Measurements from ENCODE around the gene ARPP21. TPM values are rescaled to one million over a fixed set of nuclear protein-coding genes. Genes with fewer than 3 reads are reported as not detected.

ARPP21 gene
- total RNA-seq, 2 donors from 2014 or later: not detected

DNA sequence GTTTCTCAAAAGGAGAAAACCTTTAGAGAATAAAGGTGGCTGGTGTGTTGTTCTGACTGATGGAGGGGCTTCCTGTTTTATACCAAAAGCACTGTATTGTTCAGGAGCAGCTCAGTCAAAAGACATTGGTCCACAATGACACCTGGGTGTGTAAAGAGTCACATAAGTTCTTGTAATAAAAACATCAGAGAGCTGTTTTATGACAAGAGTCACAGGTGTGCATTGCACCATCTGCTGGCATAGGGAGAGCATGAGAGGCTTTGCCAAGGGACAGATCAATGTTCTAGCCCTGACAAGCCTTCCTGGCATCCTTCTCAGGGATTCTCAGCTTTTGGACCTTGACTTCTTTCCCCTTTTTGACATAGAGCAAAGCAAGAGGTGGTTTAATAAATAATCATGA is 20.4 kb downstream of the ARPP21 start:
- peaks cover 0 to 7% of the 10 kb centered on the region in 2 donors for H3K9me3 Mint-ChIP-seq
- H3K27ac Mint-ChIP-seq: no peak overlapping the region
- DNase-seq (ENCODE audit: low spot score in 2 of 2): no peak
- ATAC-seq: no peak
- H3K36me3 Mint-ChIP-seq: no peaks in the 10 kb centered on the region

DNA sequence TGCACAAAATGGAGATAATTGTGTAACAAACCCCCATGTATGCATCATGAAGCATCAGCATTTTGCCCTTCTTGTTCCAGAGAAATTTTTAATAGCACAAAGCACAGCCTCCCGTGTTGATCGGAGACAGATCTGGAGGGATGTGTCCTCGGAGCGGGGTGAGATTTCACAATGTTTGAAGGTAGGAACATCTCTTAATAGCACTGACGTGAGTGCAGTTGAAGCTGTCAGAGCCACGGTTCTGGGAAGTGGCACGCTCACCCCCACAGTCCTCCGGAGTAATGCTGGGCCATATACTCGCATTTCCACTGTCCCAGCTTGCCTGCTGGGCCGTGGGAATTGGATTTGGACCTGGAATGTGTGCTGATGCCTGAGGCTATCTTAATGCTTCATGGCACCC is 24.1 kb downstream of the ARPP21 start:
- DNase-seq (ENCODE audit: low spot score in 2 of 2): no peak
- H3K27ac Mint-ChIP-seq: no peak overlapping the region
- H3K9me3 Mint-ChIP-seq: peaks cover 0 to 7% of the 10 kb centered on the region in 2 donors
- no peak for ATAC-seq
- H3K36me3 Mint-ChIP-seq: no peaks in the 10 kb centered on the region

DNA sequence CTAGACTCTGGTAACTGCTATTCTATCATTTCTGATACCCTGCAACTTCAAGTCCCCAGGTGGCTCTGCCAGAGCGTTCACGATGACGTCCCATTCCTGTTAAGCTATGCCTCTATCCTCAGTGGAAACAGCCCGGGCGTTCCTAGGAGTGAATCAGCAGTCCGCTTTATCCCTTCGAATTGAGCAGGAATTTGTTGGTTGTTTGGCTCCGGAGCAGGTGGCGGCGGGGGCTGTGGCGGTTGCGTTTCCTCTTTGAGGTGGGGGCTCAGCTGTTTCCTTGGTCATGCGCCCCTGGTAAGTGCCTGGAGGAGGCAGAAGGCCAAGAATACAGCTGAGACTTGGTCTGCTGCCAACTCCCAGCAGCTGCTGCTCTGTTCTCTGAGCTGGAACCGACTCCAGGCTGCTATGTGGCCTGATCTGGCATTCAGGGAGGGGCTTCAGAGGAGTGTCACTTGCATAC is 25.2 kb downstream of the ARPP21 start:
- DNase-seq (ENCODE audit: low spot score in 2 of 2) (no peak), ATAC-seq (no peak)
- Mint-ChIP-seq H3K9me3 (peaks cover 0 to 7% of the 10 kb centered on the region in 2 donors), H3K36me3 (no peaks in the 10 kb centered on the region), H3K27ac (no peak overlapping the region)

DNA sequence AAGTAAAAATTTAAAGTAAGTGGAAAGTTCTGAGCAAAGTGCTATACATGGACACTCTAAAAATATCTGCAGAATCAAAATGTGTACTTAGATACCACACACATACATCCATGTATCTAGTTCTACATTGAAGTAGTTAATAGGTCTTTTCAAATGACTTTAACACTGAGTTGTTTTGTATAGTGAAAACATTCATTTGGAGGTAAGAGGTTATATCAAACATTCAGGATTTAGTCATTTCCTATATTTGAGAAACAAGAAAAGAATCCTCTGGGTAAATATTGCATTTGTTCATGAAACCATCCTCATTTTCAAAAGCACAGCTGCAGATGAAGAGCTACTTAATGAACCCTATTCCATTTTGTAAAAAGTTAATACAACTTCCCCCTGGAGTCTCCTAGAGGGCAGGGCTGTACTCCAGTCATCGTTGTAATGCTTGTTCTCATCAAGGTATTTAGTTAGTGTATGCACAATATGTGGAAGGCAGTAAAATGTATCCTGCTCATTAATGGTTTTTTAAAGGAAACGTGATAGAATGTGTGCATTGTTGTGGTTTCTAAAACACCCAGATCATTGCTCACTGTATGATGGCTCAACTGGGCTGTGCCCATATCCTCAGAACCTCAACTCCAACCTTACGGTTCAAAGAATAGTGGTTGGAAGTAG is 26.2 kb downstream of the ARPP21 start:
- peaks cover 0 to 7% of the 10 kb centered on the region in 2 donors for H3K9me3 Mint-ChIP-seq
- H3K27ac Mint-ChIP-seq: no peak overlapping the region
- no peak for DNase-seq (ENCODE audit: low spot score in 2 of 2)
- H3K36me3 Mint-ChIP-seq: no peaks in the 10 kb centered on the region
- ATAC-seq: no peak

DNA sequence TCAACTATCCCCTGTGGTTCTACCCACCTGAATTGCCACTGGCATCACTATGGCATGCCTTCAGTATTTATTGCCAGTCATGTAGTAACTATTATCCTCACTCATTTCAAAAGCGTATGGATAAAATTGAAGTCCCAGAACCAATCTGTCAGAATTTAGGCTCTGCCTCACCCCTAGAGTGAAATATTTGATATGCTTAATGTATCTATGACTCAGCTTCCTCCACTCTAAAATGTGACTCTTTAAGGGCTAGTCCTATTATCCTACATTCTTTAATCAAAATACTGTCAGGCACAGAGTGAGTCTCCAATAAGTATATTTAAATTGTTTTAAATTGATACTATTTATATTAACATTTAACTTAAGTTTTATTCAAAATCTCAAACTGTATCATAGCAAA is 27.6 kb downstream of the ARPP21 start:
- H3K36me3 Mint-ChIP-seq: no peaks in the 10 kb centered on the region
- ATAC-seq: no peak
- H3K9me3 Mint-ChIP-seq: peaks cover 0 to 7% of the 10 kb centered on the region in 2 donors
- no peak overlapping the region for H3K27ac Mint-ChIP-seq
- no peak for DNase-seq (ENCODE audit: low spot score in 2 of 2)

DNA sequence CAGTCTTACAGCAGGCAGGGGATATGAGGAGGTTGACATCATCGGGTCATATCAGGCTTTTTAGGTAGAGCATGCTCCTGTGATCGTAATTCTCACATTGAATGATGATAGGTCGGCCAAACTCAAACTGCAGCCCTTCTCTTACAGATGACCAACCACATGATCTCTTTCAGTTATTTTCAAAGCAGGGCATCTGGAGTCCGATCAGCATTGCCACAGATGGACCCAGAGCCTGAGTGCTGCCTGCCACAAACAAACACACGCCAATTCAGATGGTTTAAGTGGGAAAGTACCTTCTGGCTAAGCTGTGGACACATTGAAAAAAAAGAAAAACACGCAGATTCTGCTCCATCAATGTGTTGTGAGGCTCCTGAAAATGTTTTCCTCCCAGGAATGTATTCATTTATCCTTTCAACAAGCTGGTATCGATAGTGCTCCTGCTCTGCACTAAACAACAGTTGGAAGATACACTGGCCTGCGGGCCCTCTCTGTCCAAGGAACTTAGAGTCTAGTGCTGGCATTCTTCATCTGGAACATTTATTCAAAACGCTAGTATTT is 31.2 kb downstream of the ARPP21 start:
- no peak for ATAC-seq
- H3K36me3 Mint-ChIP-seq: no peaks in the 10 kb centered on the region
- H3K9me3 Mint-ChIP-seq: peaks cover 0 to 2% of the 10 kb centered on the region in 2 donors
- no peak overlapping the region for H3K27ac Mint-ChIP-seq
- DNase-seq (ENCODE audit: low spot score in 2 of 2): no peak

DNA sequence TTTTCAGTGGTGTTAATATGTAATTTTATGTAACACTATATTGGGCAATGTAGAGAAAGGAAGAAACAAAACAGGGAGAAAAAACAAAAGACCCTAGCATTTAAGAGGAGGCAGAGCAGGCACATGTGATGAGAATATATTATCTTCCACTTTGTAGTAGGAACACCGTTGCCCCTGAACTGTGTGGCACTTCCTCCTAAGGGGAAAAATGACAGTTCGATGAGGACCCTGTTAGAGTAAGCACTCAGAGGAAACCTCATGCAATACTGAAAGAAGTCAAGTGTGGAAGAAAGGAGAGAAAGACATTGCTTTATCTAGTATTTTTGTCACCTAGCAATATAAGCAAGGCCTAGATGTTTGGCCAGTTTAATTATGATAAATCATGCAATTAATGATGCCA is 32.2 kb downstream of the ARPP21 start:
- no peak for ATAC-seq
- DNase-seq (ENCODE audit: low spot score in 2 of 2): no peak
- no peaks in the 10 kb centered on the region for H3K36me3 Mint-ChIP-seq
- H3K27ac Mint-ChIP-seq: no peak overlapping the region
- peaks cover 0 to 5% of the 10 kb centered on the region in 2 donors for H3K9me3 Mint-ChIP-seq

DNA sequence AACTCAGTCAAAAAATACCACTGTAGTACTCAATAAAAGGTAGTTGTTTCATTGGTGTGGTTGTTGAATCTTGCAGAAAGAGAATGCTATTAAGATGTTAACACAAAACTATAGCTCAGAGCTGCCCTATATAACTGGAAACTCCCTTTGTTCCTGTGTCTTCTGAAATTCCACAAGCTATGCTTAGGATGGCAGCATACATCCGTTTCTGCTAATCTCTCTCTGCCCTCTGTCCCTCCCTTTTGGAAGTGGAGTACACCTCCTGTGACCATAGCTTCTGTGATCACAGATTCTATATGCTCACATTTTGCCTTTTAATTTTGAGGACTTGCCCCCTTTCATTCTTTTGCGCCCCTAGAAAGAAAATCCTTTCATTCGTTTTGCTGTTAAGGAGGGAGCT is 33.7 kb downstream of the ARPP21 start:
- DNase-seq (ENCODE audit: low spot score in 2 of 2): no peak
- no peak for ATAC-seq
- Mint-ChIP-seq H3K27ac (no peak overlapping the region), H3K36me3 (no peaks in the 10 kb centered on the region), H3K9me3 (peaks cover 0 to 5% of the 10 kb centered on the region in 2 donors)

DNA sequence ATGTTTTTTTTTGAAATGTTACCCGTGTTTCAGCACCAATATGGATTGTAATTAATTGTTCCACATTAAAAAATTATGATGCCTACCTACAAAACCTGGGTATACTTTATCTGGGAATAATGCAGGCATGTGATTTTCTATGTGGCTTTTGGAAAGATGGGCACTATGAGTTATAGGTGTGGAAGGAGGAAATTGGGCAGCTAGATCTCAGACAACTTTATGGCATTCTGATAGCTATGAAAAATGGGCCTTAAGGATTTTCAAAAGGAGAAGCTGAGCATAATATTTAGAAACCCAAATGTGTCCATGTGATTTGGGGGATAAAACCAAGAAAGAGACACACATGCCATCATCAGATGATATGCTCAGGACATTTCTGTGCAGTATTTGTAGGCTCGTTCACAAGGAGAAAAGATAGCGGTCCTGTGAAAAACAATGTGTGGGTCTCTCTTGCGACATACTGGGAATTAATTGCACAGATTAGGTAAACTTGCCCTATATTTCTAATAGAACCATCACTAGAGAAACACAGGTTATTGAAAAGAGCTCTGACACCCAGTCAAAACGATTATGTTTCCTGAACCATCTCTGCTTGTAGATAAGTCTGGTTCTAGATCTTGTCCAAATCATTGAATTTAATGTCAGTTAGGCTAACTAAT is 35.3 kb downstream of the ARPP21 start:
- DNase-seq (ENCODE audit: low spot score in 2 of 2) (no peak), ATAC-seq (no peak)
- Mint-ChIP-seq H3K9me3 (peaks cover 0 to 5% of the 10 kb centered on the region in 2 donors), H3K36me3 (no peaks in the 10 kb centered on the region), H3K27ac (no peak overlapping the region)

DNA sequence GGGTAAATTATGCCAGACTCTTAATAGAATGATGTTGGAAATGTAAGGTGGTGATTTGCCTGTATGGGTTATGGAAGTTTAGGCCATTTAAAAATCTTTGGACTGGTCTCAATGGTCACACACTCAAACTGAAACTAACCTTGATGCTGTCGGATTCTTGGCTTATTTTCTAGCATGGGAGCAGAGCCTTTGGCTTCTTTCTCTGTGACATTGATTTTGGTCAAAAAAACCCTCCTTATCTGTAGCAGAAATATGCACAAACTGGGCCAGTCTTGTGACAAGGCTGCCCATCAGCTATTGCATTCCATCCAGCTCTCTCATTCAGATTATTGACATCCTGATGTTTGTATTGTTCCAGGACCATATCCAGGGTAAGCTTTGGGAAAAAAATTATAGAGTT is 35.9 kb downstream of the ARPP21 start:
- Mint-ChIP-seq H3K9me3 (peaks cover 0 to 5% of the 10 kb centered on the region in 2 donors), H3K36me3 (no peaks in the 10 kb centered on the region), H3K27ac (no peak overlapping the region)
- ATAC-seq (no peak), DNase-seq (ENCODE audit: low spot score in 2 of 2) (no peak)

DNA sequence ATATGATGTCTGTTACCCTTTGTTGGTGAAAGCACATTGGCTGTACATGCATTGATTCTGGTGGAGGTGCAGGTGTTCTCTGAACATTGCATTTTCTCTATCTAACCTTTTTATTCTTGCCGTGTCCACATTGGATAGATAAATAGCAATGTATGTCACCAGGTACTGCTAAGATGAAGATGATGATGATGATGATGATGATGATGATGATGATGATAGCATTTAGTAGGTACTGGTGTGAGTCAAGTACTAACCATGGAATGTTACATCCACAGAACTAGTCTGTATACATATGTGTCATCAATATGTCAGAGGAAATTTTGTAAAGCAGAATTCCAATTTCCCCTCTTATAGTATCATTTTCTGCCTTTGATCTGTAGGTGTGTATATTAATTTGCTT is 36.3 kb downstream of the ARPP21 start:
- no peak overlapping the region for H3K27ac Mint-ChIP-seq
- H3K9me3 Mint-ChIP-seq: peaks cover 2 to 5% of the 10 kb centered on the region in 2 donors
- ATAC-seq: no peak
- H3K36me3 Mint-ChIP-seq: no peaks in the 10 kb centered on the region
- no peak for DNase-seq (ENCODE audit: low spot score in 2 of 2)

DNA sequence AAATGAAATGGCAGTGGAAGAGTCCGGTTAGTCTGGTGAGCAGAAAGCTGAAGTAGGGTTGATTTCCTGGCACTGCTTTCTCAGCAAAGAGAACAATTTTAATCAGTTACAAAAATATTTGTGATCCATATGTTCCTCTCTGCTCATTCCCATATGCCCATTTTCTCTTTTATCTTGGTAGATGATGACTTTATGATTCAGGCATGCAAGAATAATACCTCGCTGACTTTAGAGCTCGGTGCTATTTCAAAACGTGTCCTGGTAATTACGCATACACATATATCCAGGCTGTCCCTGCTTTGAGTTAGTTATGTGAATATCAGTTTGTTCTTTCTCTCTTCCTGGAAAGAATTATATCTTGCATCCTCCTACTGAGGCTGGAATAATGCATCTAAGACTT is 38.5 kb downstream of the ARPP21 start:
- peaks cover 4 to 5% of the 10 kb centered on the region in 2 donors for H3K9me3 Mint-ChIP-seq
- DNase-seq (ENCODE audit: low spot score in 2 of 2) (no peak), ATAC-seq (no peak)
- H3K36me3 Mint-ChIP-seq: no peaks in the 10 kb centered on the region
- H3K27ac Mint-ChIP-seq: no peak overlapping the region

DNA sequence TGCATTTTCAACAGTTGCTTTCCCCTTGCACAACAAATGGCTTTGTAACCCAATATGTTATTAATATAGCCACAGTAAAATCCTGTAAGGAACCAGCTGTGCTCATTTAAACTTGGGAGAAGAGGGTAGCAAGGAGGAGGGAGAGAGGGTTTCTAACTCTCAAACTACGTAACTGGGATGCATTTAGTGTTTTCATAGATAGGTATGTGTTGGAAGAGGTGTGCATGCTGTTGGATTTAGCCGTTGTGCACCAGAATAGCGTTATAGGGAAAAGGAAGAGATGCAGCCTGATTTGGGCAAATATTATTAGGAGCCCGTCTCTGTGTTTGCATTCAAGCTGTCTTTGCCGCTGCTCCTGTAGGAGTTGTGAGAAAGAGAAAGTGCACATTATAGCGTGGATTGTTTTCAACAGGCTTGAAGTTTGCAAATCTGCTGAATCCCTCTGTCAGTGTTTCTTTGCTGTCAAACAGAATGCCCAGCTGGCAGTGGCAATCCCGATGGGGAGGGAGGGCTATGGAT is 39.4 kb downstream of the ARPP21 start:
- H3K9me3 Mint-ChIP-seq: peaks cover 4 to 5% of the 10 kb centered on the region in 2 donors
- DNase-seq (ENCODE audit: low spot score in 2 of 2) (no peak), ATAC-seq (no peak)
- H3K27ac Mint-ChIP-seq: no peak overlapping the region
- no peaks in the 10 kb centered on the region for H3K36me3 Mint-ChIP-seq

DNA sequence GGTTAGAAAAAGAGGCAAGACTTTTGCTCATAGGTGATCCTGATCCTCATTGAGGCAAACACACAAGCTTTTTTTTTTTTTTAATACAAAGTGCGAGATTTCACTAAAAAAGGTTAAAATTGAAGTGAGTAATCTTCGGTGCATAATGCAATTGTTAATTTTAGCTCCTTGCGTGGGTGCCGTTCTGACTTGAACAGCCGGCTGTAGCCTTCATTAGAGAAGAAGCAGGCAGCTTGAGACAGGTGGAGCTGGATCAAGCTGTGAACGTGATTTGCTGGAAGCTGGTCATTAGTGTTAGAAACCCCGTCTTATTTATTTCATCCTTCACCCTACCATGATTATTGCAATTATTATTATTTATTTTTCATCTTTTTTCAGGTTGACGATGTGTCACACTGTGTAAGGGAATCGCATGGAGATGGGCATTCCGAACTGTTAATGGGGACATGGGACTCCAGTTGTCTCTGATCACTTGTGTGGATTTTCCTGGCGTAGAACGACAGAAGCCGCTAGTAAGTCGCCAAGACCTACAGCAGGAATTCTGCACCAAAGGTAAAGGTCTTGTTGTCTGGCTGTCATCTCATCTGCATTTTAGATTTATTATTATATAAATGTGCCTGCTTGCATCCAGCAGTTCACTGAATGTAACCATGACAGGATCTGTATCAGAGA is 40.2 kb downstream of the ARPP21 start:
- ATAC-seq (no peak), DNase-seq (ENCODE audit: low spot score in 2 of 2) (no peak)
- Mint-ChIP-seq H3K36me3 (no peaks in the 10 kb centered on the region), H3K9me3 (peaks cover 4 to 5% of the 10 kb centered on the region in 2 donors), H3K27ac (no peak overlapping the region)

DNA sequence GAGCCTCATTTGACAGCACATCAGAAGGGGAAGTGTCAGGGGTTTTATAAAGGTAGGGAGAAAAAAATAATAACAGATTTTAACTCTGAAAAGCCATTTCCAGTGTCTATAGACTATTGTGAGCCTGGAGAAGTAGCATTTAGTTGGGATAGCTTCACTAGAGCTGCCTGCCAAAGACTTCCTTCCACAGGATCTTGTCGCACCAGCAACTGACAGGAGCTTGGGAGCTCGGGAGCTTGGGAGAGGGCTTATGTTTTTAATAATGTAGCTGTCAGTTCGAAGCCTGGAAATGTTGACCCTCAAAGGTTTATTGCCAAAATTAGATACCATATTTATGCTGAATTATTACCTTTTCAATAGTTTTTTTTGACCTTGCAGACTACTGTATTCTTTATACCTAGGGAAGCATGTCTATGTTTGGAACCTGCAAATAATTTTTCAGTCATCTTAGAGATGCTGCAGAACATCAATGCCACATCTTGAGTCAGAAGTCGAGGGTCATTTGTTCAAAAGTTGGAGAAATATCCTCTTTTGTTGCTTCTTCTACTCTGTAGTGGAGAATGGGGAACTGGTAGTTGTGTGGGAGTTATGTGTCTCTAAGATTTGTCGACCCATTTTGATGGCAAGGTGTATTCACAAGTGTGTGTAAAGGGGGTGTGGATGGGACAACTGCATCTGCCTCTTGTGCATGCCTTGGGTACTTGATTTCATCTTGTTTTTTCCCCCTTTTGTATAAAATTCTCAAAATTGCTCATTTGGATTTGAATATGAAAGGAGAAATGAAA is 41.7 kb downstream of the ARPP21 start:
- no peaks in the 10 kb centered on the region for H3K36me3 Mint-ChIP-seq
- no peak overlapping the region for H3K27ac Mint-ChIP-seq
- ATAC-seq (no peak), DNase-seq (ENCODE audit: low spot score in 2 of 2) (no peak)
- peaks cover 0 to 4% of the 10 kb centered on the region in 2 donors for H3K9me3 Mint-ChIP-seq

DNA sequence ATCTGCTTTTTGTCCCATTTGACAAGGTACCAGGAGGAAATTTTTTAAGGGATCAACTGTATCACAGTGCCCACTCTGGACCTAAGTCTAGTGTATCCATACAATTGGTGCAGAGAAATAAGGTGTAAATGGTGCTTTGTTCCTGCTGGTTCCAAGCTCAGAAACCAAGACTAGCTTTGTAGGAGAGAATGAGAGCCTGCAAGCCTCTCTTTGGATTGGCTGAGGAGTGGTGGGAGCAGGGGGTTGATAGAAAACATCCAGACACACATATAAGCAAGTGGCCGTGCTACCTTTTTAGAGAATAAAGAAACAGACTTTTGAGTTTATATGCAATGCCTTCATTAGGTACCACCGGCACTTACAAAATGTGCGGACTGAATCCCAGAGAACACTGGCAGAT is 45.8 kb downstream of the ARPP21 start:
- H3K36me3 Mint-ChIP-seq: no peaks in the 10 kb centered on the region
- ATAC-seq: no peak
- no peak overlapping the region for H3K27ac Mint-ChIP-seq
- no peak for DNase-seq (ENCODE audit: low spot score in 2 of 2)
- peaks cover 0 to 4% of the 10 kb centered on the region in 2 donors for H3K9me3 Mint-ChIP-seq

All from activated naive CD4-positive, alpha-beta T cell treated with anti-CD3 and anti-CD28 coated beads, Interleukin-2, amount 50 U/mL, for 72 hours (primary cell).